UCSD-AML1 (cell line): ENCODE data around the gene ACOT13.
A peak's percentile ranks its signal among the peaks of the same experiment; 100 is the strongest.
"Not testable (repeated sequence)": the region's sequence is repeated elsewhere in the genome, so short reads cannot be mapped to it uniquely, and the experiment has no call there.

Experiments used
- DNase-seq: peaks from one replicate; lab custom pipeline; 2025; ENCODE audit not compliant: unreplicated experiment; lab: John Stamatoyannopoulos, UW

Gene ACOT13

DNA sequence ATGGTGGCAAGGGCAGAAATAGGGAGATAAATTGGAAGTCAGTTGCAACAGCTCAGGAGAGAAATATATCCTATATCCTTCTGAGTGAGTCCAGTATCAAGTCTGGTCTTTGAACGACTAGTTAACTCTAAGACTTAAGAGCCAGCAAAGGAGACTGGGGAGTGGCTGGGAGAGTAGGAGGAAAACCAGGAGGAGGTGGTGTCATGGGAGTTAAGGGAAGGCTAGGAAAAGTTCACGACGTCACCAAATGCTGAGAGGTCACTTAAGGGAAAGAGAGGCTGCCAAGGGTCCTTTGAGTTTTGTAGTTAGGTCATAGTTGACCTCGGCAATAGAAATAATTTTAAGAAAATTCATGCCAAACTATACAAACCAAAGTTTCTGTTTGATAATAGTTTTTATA is 25.1 kb downstream of the ACOT13 start:
- no peak for DNase-seq

- no peak for DNase-seq
These were observed 25.5 kb downstream of the ACOT13 start for GRCh38 chr6:24692415-24692814.

DNA sequence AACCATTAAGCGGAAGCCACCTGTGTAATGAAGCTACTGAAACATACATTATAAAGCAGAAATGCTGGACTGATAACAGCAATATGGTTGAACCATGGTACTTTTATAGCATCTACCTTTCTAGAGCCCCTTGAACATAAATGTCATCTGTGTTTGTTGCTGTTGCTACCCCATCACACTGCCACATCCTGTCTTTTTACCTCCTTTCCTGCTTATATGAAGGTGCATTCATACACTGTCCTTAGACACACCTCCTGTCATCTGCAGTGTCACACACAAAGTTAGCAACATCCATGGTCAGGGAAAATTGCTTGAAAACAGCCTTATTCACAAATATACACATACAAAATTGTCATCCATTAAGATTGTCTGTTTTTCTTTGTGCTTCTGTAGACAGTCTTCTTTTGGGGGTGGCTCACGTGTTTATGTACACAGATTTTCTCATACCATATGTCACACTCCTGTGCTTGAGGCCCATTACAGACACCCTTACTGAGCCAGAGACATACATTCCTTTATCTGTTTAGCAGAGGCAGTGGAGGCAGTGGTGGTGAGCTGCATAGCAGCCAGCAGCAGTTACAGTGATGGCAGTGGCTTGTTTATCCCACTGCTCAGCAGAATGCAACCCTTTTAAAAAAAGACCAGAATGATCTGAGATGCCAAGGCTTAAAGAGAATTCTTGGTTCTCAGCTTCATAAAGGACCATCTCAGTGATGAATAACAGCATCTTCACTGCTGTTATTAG is 26.1 kb downstream of the ACOT13 start:
- no peak for DNase-seq

DNA sequence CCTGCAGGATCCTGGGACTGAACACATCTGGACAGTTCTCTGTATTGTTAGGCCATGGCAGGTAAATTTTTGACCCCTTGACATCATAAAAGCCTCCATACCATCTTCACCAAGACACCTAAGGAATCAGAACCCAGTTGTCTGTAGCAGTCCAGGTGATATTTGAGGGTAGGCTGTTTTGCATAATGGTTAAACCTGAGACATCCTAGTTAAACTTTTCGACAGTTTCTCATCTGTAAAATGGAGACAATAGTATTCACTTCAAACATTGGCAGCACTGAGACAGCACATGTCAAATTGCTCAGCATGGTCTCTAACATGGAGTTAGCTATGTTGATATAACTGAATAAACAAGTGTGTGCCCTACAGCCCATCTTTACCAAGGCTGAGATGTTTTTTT is 27.3 kb downstream of the ACOT13 start:
- DNase-seq = no peak

- DNase-seq = not testable (repeated sequence)
These were observed 28.8 kb downstream of the ACOT13 start for GRCh38 chr6:24695635-24696034.

GRCh38 chr6:24696097-24696496 is 29.2 kb downstream of the ACOT13 start:
- DNase-seq = no peak

DNA sequence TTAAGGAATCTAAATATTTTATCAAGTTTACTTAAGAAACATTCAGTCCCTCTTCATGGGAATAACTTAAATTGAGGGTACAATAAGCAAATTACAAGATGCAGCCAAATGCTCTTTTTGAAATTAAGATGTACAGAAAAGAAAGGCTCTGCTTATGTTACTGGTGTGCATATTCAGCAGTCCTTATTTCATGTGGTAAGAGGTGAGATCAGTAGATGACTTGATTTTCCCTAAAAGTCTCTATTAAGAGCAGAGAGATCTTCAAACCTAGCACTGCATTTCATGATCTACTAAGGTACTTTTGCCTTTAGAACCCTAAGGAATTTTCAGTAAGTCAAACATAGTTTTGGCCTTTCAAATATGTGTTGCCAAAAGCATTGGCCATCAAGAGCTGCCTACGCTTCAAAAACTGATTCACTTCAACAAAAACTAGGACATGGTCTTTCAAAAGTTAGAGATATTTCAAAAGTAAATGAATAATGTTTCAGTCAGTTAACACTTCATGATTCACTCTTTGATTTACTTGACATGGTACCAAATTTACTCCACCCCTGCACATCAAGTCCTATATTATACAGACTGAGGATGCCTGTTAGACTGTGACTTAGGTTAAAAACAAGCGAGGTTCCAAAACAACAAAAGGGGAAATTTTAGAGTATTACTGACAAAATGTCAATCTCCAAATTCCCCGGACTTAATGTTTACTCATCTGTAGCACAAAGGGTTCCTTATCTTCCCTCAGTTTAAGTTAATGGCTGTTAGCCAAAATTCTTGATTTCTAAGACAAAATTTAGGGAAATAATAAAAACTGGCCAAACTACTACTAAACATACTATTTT is 32.9 kb downstream of the ACOT13 start:
- no peak for DNase-seq

- no peak for DNase-seq
These were observed 35.9 kb downstream of the ACOT13 start for GRCh38 chr6:24702720-24703282.

- DNase-seq = no peak
These were observed 37.6 kb downstream of the ACOT13 start for GRCh38 chr6:24704468-24704867.

GRCh38 chr6:24708612-24709011 is 41.7 kb downstream of the ACOT13 start:
- no peak for DNase-seq

DNA sequence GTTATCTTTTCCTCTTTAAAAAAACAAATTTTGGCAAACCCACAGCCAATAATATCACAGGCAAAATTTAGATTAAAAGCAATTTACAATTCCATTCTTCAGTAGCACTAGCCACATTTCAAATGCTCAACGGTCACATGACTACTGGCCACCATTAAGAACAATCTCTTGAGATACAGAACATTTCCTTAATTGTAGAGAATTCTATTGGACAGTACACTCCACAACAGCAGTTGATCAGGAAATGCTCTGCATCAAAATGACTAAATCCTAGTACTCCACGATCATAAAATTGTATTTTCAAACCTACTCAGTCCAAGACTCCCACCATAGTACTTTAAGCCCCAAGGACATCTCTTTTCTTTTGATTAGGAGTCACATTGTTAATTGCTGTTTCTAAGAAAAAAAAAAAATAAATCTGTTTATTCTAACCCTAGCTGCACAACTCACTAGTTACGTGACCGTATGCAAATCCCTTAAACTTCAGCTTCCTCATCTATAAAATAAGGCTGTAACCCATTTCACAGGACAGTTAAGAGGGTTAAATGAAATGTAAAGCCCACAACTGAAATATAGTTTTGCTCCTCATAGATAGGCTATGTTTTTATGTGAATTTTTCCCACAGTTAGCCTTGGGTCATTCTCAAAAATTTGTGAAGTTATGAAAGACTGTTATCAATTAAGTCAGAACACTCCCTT is 42.3 kb downstream of the ACOT13 start:
- DNase-seq = no peak

GRCh38 chr6:24710519-24711303 is 43.8 kb downstream of the ACOT13 start:
- no peak for DNase-seq

DNA sequence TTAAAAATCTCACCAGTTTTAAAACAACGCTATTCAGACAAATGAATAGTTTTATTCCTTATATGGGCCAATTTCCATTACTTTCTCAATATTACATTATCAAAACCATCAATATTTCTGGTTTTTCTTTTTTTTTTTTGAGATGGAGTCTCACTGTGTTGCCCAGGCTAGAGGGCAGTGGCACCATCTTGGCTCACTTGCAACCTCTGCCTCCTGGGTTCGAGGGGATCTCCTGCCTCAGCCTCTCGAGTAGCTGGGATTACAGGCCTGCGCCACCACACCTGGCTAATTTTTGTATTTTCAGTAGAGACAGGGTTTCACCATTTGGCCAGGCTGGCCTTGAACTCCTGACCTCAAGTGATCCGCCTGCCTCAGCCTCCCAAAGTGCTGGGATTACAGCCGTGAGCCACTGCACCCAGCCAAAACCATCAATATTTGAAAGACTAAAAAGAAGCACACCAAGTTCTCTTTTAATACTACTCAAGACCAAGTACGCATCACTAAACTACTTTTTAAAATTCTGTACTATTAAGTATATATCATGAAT is 49.8 kb downstream of the ACOT13 start:
- not testable (repeated sequence) for DNase-seq

DNA sequence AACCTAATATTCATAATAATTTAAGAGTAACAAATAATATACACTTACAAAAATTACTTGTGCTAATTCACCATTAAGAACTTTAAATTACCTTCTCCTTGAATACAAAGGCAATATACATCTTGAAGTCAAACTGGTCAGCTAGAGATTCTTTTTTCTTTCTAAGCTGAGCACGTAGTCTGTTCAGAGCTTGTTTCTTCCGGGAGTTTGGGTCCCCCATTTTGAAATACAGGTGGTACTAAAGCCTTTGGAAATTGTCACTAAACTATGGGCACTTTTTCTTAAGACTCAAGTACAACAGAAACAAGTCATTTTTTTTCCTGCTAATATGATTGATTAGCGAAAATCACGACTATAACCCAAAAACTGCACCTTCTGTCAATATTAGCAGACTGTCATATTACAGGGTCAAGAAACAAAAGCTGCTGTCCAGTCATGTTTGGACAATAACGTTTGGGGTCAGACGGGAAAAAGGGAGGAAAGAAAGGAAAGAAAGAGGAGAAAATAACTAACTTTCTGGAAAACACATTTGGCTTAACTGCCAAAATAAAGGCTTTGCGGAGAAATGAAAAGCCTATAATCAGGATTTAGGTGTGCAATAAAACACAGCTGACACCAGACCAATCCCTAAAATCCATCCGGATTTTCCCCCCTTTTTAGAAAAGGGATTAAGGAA is 51.7 kb downstream of the ACOT13 start:
- no peak for DNase-seq

DNA sequence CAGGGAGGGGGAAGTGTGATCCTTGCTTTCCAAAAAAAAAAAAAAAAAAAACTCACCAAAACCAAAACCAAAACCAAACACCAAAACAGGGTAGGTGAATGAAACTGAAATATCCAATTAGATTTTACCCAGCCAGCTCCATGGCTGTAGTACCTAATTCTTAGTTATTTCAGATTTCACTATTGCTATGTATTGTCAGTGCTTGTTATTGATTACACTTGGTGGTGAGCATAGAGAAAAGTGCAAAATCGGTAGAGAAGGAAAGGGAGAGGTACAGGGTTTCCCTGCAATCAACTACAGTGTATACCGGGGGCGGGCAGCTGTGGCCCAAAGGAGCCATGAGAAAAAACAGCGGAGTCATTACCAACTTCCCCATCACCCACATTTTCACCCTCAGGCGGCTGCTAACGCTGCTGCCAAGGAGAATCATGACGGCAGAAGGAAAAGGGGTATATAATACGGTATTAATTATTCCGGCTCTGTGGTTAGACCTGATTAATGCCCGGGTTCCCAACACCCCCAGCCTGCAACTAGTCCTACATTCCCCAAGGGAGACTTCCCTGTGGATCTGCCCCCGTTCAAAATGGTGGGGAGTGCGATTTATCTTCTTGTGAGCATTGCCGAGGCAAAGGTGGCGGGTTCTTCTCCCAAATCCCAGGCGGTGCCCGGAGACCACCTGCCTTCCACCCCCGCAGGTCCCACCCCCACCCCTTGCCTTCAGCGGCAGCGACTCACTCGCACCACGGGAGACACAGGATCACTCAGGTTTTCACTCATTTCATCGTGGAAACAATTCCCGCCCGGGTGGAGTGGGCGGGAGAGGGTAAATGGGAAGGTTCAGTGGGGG is 52.5 kb downstream of the ACOT13 start, which contains the start of gene C6orf62:
TSS of gene C6orf62 (minus strand) at position 30 of the 847 bp plus-strand sequence. CDS start 486 bp downstream, outside the sequence.
- DNase-seq = peak; percentile 47

DNA sequence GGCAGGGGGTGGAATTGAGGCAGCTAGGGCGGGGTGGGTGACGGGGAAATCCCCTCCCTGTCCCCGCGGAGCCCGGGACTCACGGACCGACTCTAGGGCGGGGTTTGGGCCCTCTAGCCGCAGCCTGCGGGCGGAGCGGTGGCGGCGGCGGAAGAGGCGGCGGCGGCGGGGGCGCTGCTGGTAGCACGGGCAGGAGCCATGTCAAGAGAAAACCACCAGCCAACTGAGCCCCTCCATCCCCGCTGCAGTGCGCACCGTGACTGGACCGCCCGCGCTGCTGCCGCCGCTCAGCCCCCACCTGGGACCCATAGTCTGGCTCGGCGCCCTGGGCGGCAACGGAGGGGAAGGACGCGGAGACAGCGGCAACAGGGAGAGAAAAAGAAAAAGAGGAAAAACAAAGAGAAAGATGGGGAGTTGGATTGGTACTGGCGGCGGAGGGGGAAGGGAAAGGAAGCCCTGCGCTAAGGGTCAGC is 53.3 kb downstream of the ACOT13 start:
- peak; percentile 78 for DNase-seq

DNA sequence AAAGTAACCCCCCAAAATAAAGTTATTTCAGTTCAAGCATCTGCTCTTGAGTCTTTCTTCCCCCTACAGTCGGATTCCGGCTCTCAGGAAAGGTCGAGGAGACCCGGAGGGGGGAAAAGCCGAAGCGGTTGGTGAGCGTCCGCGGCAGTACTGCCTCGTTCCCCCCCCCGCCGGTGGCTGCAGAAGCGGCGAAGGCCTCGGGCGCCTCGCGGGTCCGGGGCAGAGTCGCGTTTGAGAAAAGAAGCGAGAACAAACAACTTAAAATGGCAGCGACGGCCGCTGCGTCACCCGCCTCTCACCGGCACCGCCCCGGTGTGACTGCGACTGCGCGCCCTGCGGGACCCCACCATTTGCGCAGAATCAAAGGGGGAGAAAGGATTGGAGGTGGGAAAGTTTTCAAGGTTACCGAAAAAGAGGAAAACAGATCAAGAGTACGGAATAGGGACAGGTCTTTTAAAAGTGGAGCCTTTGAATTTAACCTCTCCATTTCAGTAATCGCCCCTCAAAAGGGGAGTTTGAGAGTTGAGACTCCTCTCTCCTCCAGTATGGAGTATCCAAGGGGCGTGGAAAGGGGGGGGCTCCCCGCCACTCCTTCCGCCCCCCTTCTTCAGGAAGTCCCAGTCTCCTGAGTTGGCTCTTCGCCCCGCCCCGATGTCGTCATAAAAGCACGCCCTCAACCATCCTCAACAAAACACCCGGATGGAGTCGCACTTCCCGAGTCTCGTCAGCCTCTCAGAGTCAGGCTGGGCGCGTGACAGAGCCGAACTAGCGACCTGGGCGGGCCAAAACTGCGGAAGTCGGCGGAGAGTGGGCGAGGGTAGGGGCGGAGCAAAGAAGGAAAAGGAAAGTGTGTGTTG is 54.0 kb downstream of the ACOT13 start:
- DNase-seq = peak; percentile 100
